Subcutaneous adipose tissue (tissue), 4 donors: ENCODE measurements around the gene PDE6H. TPM values are rescaled to one million over a fixed set of nuclear protein-coding genes. Genes with fewer than 3 reads are reported as not detected.

Experiments
- total RNA-seq, 4 donors: library from RNA; depleted of rRNA; stranded (reverse); fragments of >200 nt; gene quantifications; one replicate each; pipeline ENCODE4 v1.1.0, GENCODE V29; 2016
- TF ChIP-seq, protein P1 (sequence below): fragments of 450-650 bp; IDR thresholded peaks from one replicate; pipeline ENCODE4 v1.5.1; 2016; ENCODE audit warnings: low read depth, mild to moderate bottlenecking, control low read depth, antibody characterized with exemption, moderate library complexity

Gene PDE6H
- total RNA-seq, 4 donors from 2014 or later = not detected

GRCh38 chr12:14970473-14970872 lies 2.4 kb upstream of the PDE6H start:
- TF ChIP-seq, protein P1, sequence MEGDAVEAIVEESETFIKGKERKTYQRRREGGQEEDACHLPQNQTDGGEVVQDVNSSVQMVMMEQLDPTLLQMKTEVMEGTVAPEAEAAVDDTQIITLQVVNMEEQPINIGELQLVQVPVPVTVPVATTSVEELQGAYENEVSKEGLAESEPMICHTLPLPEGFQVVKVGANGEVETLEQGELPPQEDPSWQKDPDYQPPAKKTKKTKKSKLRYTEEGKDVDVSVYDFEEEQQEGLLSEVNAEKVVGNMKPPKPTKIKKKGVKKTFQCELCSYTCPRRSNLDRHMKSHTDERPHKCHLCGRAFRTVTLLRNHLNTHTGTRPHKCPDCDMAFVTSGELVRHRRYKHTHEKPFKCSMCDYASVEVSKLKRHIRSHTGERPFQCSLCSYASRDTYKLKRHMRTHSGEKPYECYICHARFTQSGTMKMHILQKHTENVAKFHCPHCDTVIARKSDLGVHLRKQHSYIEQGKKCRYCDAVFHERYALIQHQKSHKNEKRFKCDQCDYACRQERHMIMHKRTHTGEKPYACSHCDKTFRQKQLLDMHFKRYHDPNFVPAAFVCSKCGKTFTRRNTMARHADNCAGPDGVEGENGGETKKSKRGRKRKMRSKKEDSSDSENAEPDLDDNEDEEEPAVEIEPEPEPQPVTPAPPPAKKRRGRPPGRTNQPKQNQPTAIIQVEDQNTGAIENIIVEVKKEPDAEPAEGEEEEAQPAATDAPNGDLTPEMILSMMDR = no peak

DNA sequence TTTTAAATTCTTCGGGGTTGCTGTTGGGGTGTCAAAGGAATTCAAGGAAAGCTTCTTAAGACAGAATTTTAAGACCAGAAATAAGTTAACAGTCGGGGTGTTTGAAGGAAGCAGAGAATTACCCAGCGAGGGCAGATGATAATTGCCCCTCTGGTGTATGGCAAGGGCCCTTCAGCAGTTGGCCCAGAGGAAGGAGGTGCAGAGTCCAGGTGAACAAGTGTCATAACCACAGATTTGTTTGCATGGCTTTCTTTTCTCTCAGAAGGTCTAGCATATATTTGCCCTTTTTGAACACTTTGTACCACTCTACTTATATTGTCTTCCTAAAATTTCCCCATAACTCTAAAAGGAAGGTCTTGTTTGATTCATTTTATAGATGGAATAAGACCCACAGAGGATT lies 1.8 kb downstream of the PDE6H start:
- TF ChIP-seq, protein P1 = no peak

DNA sequence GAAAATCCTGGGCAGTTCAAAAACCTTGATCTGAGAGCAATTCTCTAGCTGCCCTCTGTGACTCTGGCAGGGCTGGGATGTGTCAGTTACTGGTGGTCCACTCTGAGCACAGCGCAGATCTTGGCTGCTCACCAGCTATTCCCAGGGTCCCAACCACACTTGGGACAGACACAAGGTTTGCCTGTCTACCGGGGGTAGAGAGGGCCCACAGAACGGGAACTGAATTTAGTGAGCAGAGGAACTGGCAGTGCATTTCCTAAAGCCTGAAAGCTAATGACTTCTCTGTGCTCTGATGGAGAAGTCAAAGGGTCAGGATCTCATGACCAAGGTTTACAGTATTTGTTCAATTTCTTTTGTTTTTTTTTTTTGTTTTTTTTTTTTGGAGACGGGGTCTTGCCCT lies 2.6 kb downstream of the PDE6H start:
- TF ChIP-seq, protein P1 = no peak

GRCh38 chr12:14976658-14977057 lies 3.8 kb downstream of the PDE6H start:
- TF ChIP-seq, protein P1 = no peak

GRCh38 chr12:14979468-14979867 lies 6.6 kb downstream of the PDE6H start:
- TF ChIP-seq, protein P1 = no peak

- TF ChIP-seq, protein P1 = no peak
These were observed 8.2 kb downstream of the PDE6H start for GRCh38 chr12:14981049-14981448.

DNA sequence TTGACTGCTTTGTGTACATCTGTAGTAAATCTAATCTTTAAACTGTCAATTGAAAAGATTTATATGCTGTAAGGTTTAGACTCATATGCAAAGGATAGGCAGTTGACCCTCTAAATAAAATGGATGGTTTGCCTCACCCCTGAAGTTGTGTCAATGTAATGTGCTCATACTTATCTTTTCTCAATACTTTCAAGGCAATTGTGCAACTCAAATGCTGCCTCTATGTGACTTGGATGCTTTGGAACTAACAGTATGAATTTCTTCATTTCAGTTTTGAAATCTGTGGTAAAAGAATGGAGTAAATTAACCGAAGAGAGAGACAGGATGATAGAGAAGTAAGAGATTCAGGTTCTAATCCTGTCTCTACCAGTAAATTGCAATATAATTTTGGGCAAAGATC lies 9.7 kb downstream of the PDE6H start:
- TF ChIP-seq, protein P1 = no peak
